GM12874 (cell line): ENCODE measurements around the gene ENOSF1.

Experiments
- CTCF ChIP-seq: IDR thresholded peaks from 2 replicates; pipeline ENCODE4 v1.5.1; 2011; ENCODE audit warnings: low read depth, mild to moderate bottlenecking, control low read depth, low read length, moderate library complexity; ENCODE audit not compliant: insufficient read depth

ENOSF1 gene

GRCh38 chr18:712401-713134 is at the start of gene ENOSF1:
Gene ENOSF1, minus strand, starts transcription at chr18:712630. Its CDS starts 43 bp downstream, at chr18:712587.
- peak; percentile 93 for TF ChIP-seq CTCF

- TF ChIP-seq CTCF: no peak
Measured at GRCh38 chr18:755506-755905, 43.1 kb upstream of the ENOSF1 start.

GRCh38 chr18:754656-755055 is 42.2 kb upstream of the ENOSF1 start:
- TF ChIP-seq CTCF: no peak

GRCh38 chr18:750456-750855 is 38.0 kb upstream of the ENOSF1 start:
- TF ChIP-seq CTCF: no peak

GRCh38 chr18:744832-745597 is 32.6 kb upstream of the ENOSF1 start:
- TF ChIP-seq CTCF: no peak

GRCh38 chr18:741931-742512 is 29.6 kb upstream of the ENOSF1 start:
- TF ChIP-seq CTCF: peak; percentile 46; the same call in 1 of the 2 replicates

GRCh38 chr18:732371-732770 is 19.9 kb upstream of the ENOSF1 start:
- TF ChIP-seq CTCF: no peak
